Middle frontal gyrus (tissue), 1 donor: Measurements from ENCODE around the gene PIEZO2.

ENCODE experiments used
- DNase-seq: peaks from one replicate; pipeline ENCODE4 v3.0.0-alpha.2; 2015; ENCODE audit warnings: low spot score; ENCODE audit errors: extremely low spot score

Gene PIEZO2

GRCh38 chr18:11113937-11114336 is 35.4 kb downstream of the PIEZO2 start:
- DNase-seq = no peak

GRCh38 chr18:11113046-11113548 is 36.3 kb downstream of the PIEZO2 start:
- no peak for DNase-seq

GRCh38 chr18:11112286-11112685 is 37.1 kb downstream of the PIEZO2 start:
- no peak for DNase-seq

- DNase-seq = no peak
These were observed 38.9 kb downstream of the PIEZO2 start for GRCh38 chr18:11110509-11110908.

DNA sequence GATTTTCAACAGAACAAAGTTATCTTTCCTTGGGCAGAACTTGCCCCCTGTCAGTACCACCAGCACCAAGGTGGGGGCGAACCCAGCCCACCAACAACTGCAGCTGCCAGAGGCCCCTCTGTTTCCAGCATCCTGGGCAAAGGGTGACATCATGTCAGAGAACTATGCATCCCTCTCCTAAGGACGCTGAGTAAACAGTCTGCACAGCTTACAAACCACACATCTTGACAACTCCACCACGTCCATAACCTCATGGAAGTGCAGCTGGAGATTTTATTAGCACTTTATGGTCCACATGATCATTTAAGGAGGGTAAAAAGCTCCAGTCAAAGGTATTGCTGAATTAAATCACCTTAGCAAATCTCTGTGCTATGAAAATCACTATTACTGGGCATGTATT is 40.4 kb downstream of the PIEZO2 start:
- no peak for DNase-seq

GRCh38 chr18:11106894-11107293 is 42.5 kb downstream of the PIEZO2 start:
- DNase-seq = no peak

- no peak for DNase-seq
These were observed 43.9 kb downstream of the PIEZO2 start for GRCh38 chr18:11105463-11105862.

DNA sequence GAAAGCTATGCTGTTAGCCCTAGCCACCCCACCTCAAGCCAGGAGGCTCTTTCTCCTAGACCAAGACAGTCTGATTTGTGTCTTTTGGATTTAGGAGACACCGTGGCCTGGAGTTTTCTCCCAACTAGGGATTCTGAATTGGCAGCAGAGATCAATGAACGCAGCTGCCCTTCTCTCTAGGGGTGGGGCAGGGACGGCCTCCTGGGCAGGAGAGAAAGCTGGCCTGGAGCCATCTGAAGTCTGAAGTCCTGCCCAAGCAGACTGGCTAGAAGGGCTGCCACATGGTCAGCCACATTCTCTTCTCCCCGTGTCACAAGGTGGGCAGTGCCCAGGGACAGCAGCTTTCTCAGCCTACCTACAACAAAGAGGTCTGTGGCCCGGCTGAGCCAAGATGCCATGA is 45.1 kb downstream of the PIEZO2 start:
- DNase-seq = no peak

DNA sequence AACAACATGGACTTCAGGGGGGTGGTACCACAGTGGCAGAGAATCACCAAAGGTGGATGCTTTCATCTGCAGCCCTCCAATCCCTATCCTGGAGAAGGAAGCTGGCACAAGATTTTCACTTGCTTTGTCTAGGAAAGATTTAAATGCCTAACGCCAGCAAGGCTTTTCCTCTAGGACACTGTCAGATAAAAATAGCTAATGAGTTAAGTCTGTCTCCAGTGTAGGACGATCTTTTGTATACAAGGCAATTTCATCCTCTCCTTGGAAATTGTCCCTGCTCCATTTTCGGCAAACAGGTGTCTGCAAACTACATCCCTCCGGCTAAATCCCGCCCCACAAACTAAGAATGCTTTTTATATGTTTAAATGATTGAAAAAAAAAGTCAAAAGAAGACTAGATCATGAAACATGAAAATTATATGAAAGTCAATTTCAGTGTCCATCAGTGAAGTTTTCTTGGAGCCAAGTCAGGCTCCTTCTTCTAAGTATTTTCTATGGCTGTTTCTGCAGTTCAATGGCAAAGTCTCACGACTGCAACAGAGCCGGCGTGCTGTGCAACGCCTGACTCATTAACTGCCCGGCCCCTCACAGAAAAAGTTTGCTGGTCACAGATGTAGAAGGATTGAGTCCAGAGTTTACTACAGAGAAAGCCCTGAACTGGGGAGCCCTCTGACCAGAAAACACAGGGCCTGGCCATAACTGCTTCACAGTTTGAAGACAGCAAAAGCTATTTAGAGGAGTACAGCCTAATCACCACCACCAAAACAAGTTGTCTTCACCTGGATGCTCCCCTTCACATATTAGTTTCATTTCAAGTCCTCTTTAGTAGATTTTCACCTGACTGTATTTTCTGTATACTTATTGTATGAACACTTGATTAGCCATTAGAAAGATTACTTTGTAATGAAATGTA is 52.3 kb downstream of the PIEZO2 start:
- DNase-seq = no peak

DNA sequence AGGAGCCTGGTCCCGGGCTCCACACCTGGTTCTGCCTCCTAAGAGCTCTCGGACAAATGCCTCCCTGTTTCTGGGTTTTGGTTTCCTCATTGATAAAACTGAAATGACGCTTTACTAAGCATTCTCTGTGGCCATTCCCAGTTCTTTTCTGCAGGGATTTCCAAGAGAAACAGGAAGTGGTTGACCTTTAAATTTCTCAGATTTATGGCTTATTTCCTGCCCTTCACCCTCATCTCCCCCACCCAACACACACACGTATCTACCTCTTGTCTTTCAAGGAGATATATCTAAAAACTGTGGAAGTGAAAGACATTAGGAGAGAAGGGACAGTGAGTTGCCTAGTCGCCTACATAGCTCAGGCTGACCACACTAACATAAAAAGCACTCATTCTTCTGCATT is 53.0 kb downstream of the PIEZO2 start:
- no peak for DNase-seq

- no peak for DNase-seq
These were observed 53.6 kb downstream of the PIEZO2 start for GRCh38 chr18:11095674-11096293.

GRCh38 chr18:11095211-11095610 is 54.2 kb downstream of the PIEZO2 start:
- no peak for DNase-seq

DNA sequence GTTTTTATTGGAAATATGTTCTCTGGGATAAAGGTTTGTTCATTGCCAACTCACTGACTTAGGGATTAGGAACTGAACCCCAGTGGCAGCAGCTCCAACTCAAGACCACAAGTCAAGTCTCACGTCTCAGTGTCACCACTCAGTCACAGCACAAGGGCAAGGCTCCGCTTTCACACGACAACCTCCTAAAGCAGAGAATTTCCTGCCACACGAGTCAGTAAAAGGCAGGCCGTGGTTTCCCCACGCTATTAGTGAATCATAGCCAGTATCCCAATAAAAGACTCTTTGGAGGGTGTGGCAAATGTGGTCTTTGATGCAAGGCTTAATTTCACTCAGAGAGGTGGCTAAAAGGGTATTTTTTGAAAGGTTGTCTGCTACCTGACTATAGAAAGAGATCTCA is 57.6 kb downstream of the PIEZO2 start:
- DNase-seq = no peak

GRCh38 chr18:11089931-11090715 is 59.2 kb downstream of the PIEZO2 start:
- no peak for DNase-seq

DNA sequence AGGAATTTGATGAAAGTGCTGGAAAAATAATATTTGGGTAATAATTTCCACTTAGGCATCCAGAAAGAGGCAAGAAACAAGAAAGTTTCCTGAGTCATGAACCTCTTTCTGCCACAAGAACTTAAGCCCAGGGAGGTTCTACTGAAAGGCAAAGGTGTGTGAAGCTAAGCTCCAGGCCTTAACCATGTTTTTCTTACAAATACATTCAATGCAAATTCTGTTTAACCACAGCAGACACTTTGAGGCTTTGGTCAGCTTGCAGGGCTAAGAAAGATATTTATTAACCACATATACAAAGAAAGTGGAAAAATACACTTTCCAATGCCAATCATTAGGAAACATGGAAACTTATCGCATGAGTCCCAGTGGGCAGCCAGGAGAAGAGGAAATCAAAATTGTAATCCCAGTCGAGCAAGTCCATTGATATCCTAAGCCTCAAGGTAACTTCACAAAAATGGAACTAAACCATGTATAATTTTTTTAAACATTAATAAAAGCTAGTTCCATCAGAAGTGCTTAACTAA is 68.3 kb downstream of the PIEZO2 start:
- DNase-seq = no peak

DNA sequence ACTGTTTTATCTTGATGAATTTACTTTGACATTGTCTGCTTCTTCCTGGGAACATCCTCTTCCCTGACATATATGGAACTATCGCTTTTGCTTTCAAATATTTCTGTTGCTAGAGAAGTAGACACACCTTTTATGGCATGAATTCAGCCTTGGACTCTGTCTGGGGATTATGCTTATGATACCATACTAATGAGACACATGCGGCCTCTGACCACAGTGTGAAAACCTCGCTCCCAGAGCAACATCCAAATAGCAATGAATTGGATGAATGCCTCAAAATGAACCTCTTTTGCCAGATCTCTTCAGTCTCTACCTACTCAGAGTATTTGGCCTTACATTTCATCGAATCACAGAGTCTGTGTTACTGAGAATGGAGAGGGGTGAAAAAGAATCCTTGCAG is 70.9 kb downstream of the PIEZO2 start:
- DNase-seq = no peak

GRCh38 chr18:11077548-11078187 is 71.7 kb downstream of the PIEZO2 start:
- DNase-seq = no peak

DNA sequence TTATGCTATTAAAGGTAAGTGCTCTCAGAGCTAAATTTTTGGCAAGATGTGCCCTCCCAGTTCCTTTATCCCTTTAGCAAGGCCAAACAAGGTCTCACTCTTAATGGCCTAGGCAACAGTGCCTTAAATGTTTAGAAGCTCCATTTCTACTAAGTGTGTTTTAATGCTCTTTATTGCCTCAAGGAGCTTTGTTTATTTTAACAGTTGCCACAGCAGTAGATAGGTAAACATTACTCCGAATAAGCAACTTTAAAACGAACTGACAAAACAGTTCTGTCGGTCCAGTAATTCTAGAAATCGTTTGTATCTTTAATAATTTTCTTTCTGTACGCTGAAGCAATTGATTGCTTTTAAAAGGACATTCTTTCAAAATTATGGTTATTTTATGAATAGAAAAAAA is 74.5 kb downstream of the PIEZO2 start:
- no peak for DNase-seq

GRCh38 chr18:11073971-11074370 is 75.4 kb downstream of the PIEZO2 start:
- no peak for DNase-seq

DNA sequence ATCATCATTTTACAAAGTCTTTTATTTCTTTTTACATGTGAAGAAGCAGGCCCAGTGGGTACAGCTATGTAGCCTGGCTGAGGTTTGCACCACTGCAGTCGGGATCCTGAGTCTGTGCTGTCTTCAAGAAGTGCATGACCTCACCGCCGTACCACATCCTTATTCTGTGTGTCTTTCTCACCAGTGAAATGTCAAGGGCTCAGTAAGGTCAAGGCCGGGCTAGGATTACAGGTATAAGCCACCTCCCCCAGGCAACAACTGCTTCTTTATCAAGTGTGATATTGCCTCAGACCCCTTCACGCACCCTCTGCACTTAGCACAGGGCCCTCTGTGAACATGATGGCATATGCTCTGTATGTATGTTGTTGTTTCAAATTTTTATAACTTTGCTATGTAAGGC is 76.7 kb downstream of the PIEZO2 start:
- DNase-seq = no peak

DNA sequence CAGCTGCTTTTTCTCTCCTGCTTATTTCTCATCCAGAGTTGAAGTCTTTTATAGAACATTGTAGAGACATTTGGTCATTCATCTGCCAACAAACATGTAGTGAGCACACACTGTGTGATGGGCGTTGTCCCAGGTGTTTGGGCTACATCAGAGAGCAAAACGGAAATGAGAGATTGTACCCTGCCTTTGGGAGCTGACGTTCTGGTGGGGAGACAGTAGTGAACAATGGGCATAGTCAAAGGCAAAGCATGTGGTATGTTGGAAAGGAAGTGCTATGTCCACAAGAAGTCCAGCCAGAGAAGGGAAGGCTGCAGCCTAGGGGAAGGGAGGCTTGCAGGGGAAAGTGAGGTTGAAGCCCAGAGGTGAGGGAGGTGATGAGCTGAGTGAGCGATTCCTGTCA is 78.1 kb downstream of the PIEZO2 start:
- no peak for DNase-seq
